CD4-positive, alpha-beta memory T cell (primary cell): ENCODE results near the gene FTCDNL1. TPM values are rescaled to one million over a fixed set of nuclear protein-coding genes. Genes with fewer than 3 reads are reported as not detected.

Experiments used
- CTCF ChIA-PET: fragments of 350-600 bp; sonication (Branson Sonifier 250); formaldehyde crosslinking; loops from one replicate; lab custom pipeline; 2021; ENCODE audit warnings: inconsistent platforms; ENCODE audit not compliant: partially characterized antibody; lab: Charles Lee
- POLR2A ChIA-PET: fragments of 350-600 bp; sonication (Branson Sonifier 250); formaldehyde crosslinking; loops from one replicate; lab custom pipeline; 2021; ENCODE audit not compliant: partially characterized antibody; lab: Charles Lee
- DNase-seq, 5 donors: peaks; one replicate each; pipeline versions ENCODE4 v3.0.0 to v3.0.0-alpha.2; 2020 to 2022; ENCODE audit warnings: mixed read lengths in 1 of 5
- H3K27ac ChIP-seq: one replicate; pipeline ENCODE4 v1.7.0; 2013; ENCODE audit warnings: low read depth, low read length
- H3K27me3 ChIP-seq: 2 replicates; pipeline ENCODE4 v1.7.0; 2013; ENCODE audit warnings: mild to moderate bottlenecking, low read length, moderate library complexity; ENCODE audit not compliant: insufficient read depth
- H3K36me3 ChIP-seq: 2 replicates; pipeline ENCODE4 v1.7.0; 2013; ENCODE audit warnings: mild to moderate bottlenecking, low read length, moderate library complexity; ENCODE audit not compliant: insufficient read depth
- H3K4me1 ChIP-seq: 2 replicates; pipeline ENCODE4 v1.7.0; 2013; ENCODE audit warnings: mild to moderate bottlenecking, low read length, moderate library complexity; ENCODE audit not compliant: insufficient read depth
- H3K4me3 ChIP-seq, 2 donors: one replicate each; pipeline ENCODE4 v1.7.0; 2013; ENCODE audit warnings: low read length in 2 of 2, mild to moderate bottlenecking in 1 of 2
- H3K9me3 ChIP-seq, 2 donors: one replicate each; pipeline ENCODE4 v1.7.0; 2013; ENCODE audit warnings: low read length in 2 of 2, control low read depth in 1 of 2; ENCODE audit not compliant: control insufficient read depth in 1 of 2
- H3K27ac Mint-ChIP-seq, 7 donors: one replicate each; pipeline ENCODE4 v1.8.0; 2020 to 2021; ENCODE audit warnings: mixed read lengths in 7 of 7, mild to moderate bottlenecking in 6 of 7, inconsistent platforms in 3 of 7, moderate library complexity in 3 of 7
- H3K27me3 Mint-ChIP-seq, 2 donors: one replicate each; pipeline ENCODE4 v1.8.0; 2020 to 2021; ENCODE audit warnings: mixed read lengths in 2 of 2
- H3K36me3 Mint-ChIP-seq, 2 donors: one replicate each; pipeline ENCODE4 v1.8.0; 2020 to 2021; ENCODE audit warnings: mixed read lengths in 2 of 2, inconsistent platforms in 1 of 2, mild to moderate bottlenecking in 1 of 2
- H3K4me1 Mint-ChIP-seq, 4 donors: one replicate each; pipeline ENCODE4 v1.8.0; 2020 to 2021; ENCODE audit warnings: mixed read lengths in 4 of 4, mild to moderate bottlenecking in 1 of 4
- H3K4me3 Mint-ChIP-seq, 8 donors: one replicate each; pipeline ENCODE4 v1.8.0; 2020 to 2021; ENCODE audit warnings: mixed read lengths in 8 of 8, mild to moderate bottlenecking in 7 of 8, moderate library complexity in 6 of 8, inconsistent platforms in 3 of 8
- H3K9me3 Mint-ChIP-seq, 8 donors: one replicate each; pipeline ENCODE4 v1.8.0; 2020 to 2021; ENCODE audit warnings: mixed read lengths in 8 of 8, mild to moderate bottlenecking in 5 of 8, inconsistent platforms in 3 of 8, moderate library complexity in 1 of 8
- intact Hi-C: fragments of 100-400 bp; cut with micrococcal nuclease; formaldehyde crosslinking; loops from one replicate; pipeline ENCODE4 v1.15.1; 2023
- polyA plus RNA-seq, 2 donors: library from polyadenylated mRNA; unstranded; fragments of 300-500 nt; fragmentation: Illumina TruSeq; gene quantifications; one replicate each; pipeline ENCODE4 v1.2.3, GENCODE V29; 2021
- total RNA-seq, 2 experiments: library from RNA; stranded (reverse); gene quantifications; one replicate each; pipeline ENCODE4 v1.2.3, GENCODE V29; 2021

Gene FTCDNL1
- total and polyA plus RNA-seq, 4 experiments from 2014 or later = 1.6 to 2.7 (median 2.1) TPM

DNA sequence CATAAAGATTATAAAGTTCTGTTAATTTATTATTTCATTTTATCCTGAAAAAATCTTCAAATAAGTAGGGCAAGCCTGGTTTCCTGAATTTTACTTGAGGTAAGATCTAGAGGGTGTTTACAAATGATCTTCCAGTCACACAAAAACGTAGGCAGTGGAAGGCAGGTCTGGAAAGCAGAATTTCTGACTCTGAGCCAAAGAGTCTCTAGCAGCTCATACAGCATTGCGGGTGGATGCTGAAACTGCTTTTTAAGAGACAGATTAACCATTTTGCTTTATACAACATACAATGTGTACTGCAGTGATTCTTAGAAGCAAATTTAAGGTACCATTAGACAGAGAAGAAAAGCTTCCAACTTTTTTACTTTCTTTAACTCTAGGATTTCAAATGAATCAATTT is 117.0 kb downstream of the FTCDNL1 start:
- H3K4me3 Mint-ChIP-seq = no peak overlapping the region
- intact Hi-C loops = no loop called here
- no peaks in the 10 kb centered on the region for H3K4me1 Mint-ChIP-seq
- Histone ChIP-seq H3K4me1 (no peaks in the 10 kb centered on the region), H3K27ac (no peak overlapping the region), H3K27me3 (peaks cover 4% of the 10 kb centered on the region), H3K4me3 (no peak overlapping the region), H3K36me3 (no peaks in the 10 kb centered on the region), H3K9me3 (no peaks in the 10 kb centered on the region)
- H3K27me3 Mint-ChIP-seq = peaks cover 11 to 18% of the 10 kb centered on the region in 2 donors
- H3K36me3 Mint-ChIP-seq = no peaks in the 10 kb centered on the region
- no peak overlapping the region for H3K27ac Mint-ChIP-seq
- ChIA-PET CTCF (no interaction called here), POLR2A (no interaction called here)
- H3K9me3 Mint-ChIP-seq = no peaks in the 10 kb centered on the region
- DNase-seq = no peak

DNA sequence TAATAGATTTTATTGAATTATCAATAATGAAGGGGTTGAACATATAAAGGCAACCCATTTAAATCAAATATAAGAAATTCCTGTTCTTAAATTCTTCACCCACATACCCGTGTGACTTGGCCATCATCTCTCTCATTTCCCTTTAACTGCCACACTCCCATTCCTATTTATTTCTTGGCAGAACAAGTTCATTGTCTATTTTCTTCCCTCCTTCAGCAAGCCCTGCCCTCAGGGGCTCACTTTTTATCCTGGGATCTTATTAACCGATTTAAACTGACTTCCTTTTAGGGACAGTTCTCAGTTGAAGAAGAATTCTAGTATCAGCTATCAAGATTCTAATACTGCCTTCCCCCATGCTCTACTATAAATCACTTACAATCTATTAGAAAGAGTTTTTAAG is 123.2 kb downstream of the FTCDNL1 start:
- H3K4me1 ChIP-seq = no peaks in the 10 kb centered on the region
- no peaks in the 10 kb centered on the region for H3K9me3 ChIP-seq
- CTCF ChIA-PET = interaction anchor here (3.3 kb wide), 1 partner anchor 12 kb away, joined by 26 read pairs; no protein-coding TSS in a partner anchor
- no peak for DNase-seq
- H3K36me3 ChIP-seq = no peaks in the 10 kb centered on the region
- Mint-ChIP-seq H3K27ac (no peak overlapping the region), H3K4me1 (no peaks in the 10 kb centered on the region), H3K9me3 (peaks cover 0 to 3% (median under 1%) of the 10 kb centered on the region in 8 donors), H3K36me3 (no peaks in the 10 kb centered on the region), H3K27me3 (peaks cover 17 to 21% of the 10 kb centered on the region in 2 donors), H3K4me3 (no peak overlapping the region)
- H3K27me3 ChIP-seq = no peaks in the 10 kb centered on the region
- POLR2A ChIA-PET = no interaction called here
- H3K27ac ChIP-seq = no peak overlapping the region
- no peak overlapping the region for H3K4me3 ChIP-seq
- intact Hi-C loops = no loop called here

DNA sequence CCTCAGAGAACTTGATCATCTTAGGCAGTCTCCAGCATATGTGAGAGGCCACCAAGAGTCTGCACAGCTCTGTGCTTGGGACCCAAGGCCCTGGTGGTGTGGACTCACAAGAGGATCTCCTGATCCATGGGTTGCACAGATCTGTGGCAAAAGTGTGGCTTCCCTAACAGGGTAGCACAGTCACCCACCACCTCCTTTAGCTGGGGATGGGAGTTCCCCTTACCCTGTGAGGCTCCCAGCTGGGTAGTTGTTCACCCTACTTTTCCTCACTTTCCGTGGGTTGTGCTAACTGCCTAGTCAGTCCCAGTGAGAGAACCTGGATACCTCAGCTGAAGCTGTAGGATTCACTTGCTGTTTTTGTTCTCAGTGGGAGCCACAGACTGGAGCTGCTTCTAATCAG is 123.7 kb downstream of the FTCDNL1 start:
- Histone ChIP-seq H3K27me3 (no peaks in the 10 kb centered on the region), H3K4me3 (no peak overlapping the region), H3K9me3 (no peaks in the 10 kb centered on the region), H3K36me3 (no peaks in the 10 kb centered on the region), H3K27ac (no peak overlapping the region), H3K4me1 (no peaks in the 10 kb centered on the region)
- ChIA-PET CTCF (interaction anchor here (3.3 kb wide), 1 partner anchor 12 kb away, joined by 26 read pairs; no protein-coding TSS in a partner anchor), POLR2A (no interaction called here)
- Mint-ChIP-seq H3K27ac (no peak overlapping the region), H3K27me3 (peaks cover 18 to 21% of the 10 kb centered on the region in 2 donors), H3K36me3 (no peaks in the 10 kb centered on the region), H3K4me1 (no peaks in the 10 kb centered on the region), H3K4me3 (no peak overlapping the region), H3K9me3 (peaks cover 0 to 6% (median under 1%) of the 10 kb centered on the region in 8 donors)
- no peak for DNase-seq
- intact Hi-C loops = no loop called here

DNA sequence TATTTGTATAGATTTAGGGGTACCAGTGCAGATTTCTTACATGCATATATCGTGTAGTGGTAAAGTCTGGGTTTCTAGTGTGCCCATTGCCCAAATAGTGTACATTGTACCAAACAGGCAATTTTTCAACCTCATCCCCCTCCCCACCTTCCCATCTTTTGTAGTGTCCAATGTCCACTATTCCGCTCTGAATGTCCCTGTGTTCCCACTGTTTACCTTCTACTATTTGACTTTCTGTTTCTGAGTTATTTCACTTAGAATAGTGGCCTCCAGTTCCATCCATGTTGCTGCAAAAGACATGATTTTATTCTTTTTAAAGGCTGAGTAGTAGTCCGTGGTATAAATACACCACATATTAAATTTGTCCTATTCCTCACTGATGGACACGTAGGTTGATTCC is 132.9 kb downstream of the FTCDNL1 start:
- no peaks in the 10 kb centered on the region for H3K9me3 ChIP-seq
- H3K36me3 ChIP-seq = no peaks in the 10 kb centered on the region
- H3K4me3 ChIP-seq = no peak overlapping the region
- Mint-ChIP-seq H3K27me3 (peaks cover 1 to 2% of the 10 kb centered on the region in 2 donors), H3K4me3 (no peak overlapping the region), H3K9me3 (peaks cover 0 to 7% (median 0%) of the 10 kb centered on the region in 8 donors), H3K27ac (no peak overlapping the region), H3K4me1 (peaks cover 0 to 1% (median 0%) of the 10 kb centered on the region in 4 donors), H3K36me3 (no peaks in the 10 kb centered on the region)
- no peaks in the 10 kb centered on the region for H3K27me3 ChIP-seq
- ChIA-PET CTCF (no interaction called here), POLR2A (no interaction called here)
- DNase-seq = no peak
- intact Hi-C loops = no loop called here
- H3K27ac ChIP-seq = no peak overlapping the region
- H3K4me1 ChIP-seq = no peaks in the 10 kb centered on the region

DNA sequence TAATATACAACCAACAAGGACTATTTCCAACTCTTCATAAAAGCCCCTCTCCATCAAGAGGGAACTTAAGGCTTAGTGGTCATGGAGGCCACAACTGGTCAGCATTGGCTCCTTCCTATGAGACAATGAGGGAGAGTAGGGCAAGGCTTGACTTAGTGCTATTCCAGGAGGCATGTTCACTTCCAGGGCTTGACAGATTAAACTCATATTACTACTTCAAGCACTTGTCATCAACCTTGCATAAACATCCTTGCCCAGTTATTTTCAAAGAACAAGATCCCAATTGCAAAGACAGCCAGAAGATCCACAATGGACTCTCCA is 133.4 kb downstream of the FTCDNL1 start:
- H3K36me3 ChIP-seq = no peaks in the 10 kb centered on the region
- no peak overlapping the region for H3K27ac ChIP-seq
- ChIA-PET CTCF (no interaction called here), POLR2A (no interaction called here)
- peaks cover 0 to 4% (median 0%) of the 10 kb centered on the region in 8 donors for H3K9me3 Mint-ChIP-seq
- no peaks in the 10 kb centered on the region for H3K27me3 ChIP-seq
- peaks cover 4% of the 10 kb centered on the region in 2 donors for H3K27me3 Mint-ChIP-seq
- H3K4me1 Mint-ChIP-seq = peaks cover 0 to 1% (median 0%) of the 10 kb centered on the region in 4 donors
- no peak for DNase-seq
- no peak overlapping the region for H3K4me3 Mint-ChIP-seq
- H3K36me3 Mint-ChIP-seq = no peaks in the 10 kb centered on the region
- H3K4me1 ChIP-seq = no peaks in the 10 kb centered on the region
- H3K9me3 ChIP-seq = no peaks in the 10 kb centered on the region
- intact Hi-C loops = no loop called here
- H3K27ac Mint-ChIP-seq = no peak overlapping the region
- no peak overlapping the region for H3K4me3 ChIP-seq

DNA sequence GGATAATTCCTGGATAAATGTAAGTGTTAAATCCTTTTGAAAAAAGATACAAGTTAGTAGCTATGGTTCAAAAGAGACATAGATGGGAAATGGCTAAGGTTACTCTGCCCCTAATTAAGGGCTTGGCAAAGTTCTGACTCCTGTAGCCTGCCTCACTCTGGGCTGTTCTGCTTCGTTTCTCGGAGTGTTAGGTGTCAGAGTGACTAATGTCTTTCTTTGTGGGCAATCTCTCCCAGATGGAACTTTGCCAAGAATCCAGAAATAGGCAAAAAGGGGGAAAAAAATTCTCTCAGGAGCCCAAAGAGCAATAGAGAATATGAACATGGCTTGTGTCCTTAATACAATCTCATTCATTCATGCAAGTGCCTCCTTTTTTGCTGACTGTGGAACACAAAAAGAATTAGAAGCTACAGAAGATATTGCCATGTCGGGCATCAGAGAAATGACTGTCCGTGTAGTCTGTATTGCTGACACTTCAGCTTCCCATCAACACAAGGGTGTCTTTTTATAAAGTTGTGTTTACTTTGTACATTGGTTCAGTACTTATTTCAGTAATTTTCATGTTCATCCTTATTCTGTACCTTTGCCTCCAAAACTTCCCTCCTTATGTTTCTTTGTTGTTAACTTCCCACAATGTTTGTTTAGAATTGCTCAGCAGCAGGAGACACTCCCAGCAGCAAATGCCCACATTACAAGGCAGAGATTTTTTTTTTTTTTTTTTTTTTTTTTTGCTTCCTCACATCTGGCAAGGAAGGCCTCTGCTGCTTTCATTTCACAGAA is 134.0 kb downstream of the FTCDNL1 start:
- Mint-ChIP-seq H3K9me3 (peaks cover 0 to 3% (median 0%) of the 10 kb centered on the region in 8 donors), H3K27me3 (peaks cover 3 to 4% of the 10 kb centered on the region in 2 donors), H3K4me1 (peaks cover 0 to 1% (median 0%) of the 10 kb centered on the region in 4 donors), H3K4me3 (no peak overlapping the region), H3K27ac (no peak overlapping the region), H3K36me3 (no peaks in the 10 kb centered on the region)
- ChIA-PET POLR2A (no interaction called here), CTCF (interaction anchor here (0.7 kb wide), 1 partner anchor 19 kb away, joined by 3 read pairs; no protein-coding TSS in a partner anchor)
- Histone ChIP-seq H3K36me3 (no peaks in the 10 kb centered on the region), H3K27me3 (no peaks in the 10 kb centered on the region), H3K4me1 (no peaks in the 10 kb centered on the region), H3K27ac (no peak overlapping the region), H3K9me3 (no peaks in the 10 kb centered on the region), H3K4me3 (no peak overlapping the region)
- intact Hi-C loops = no loop called here
- DNase-seq = no peak

DNA sequence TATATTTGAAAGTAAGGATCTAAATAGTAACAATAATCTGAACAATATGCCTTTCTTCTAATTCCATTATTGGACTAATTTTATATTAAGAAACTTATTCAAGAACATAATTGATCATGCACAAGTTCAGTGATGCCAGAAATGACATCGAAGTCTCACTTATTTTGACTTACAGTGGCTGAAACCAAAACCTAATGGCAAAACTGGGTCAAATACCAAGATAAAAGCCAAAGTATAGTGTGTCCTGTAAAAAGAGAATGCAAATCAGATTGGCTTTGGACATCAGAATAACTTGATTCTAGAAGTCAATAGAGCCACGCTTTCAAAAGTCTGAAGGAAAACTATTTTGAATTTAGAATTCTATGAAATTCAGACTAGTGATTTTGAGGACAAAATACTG is 137.2 kb downstream of the FTCDNL1 start:
- DNase-seq = no peak
- Mint-ChIP-seq H3K4me3 (no peak overlapping the region), H3K27me3 (peaks cover 4 to 11% of the 10 kb centered on the region in 2 donors), H3K4me1 (peaks cover 0 to 1% (median 0%) of the 10 kb centered on the region in 4 donors), H3K36me3 (no peaks in the 10 kb centered on the region), H3K27ac (no peak overlapping the region), H3K9me3 (peaks cover 0 to 3% (median 0%) of the 10 kb centered on the region in 8 donors)
- H3K27me3 ChIP-seq = no peaks in the 10 kb centered on the region
- no peaks in the 10 kb centered on the region for H3K9me3 ChIP-seq
- intact Hi-C loops = no loop called here
- H3K36me3 ChIP-seq = no peaks in the 10 kb centered on the region
- no peak overlapping the region for H3K4me3 ChIP-seq
- ChIA-PET CTCF (no interaction called here), POLR2A (no interaction called here)
- H3K27ac ChIP-seq = no peak overlapping the region
- H3K4me1 ChIP-seq = no peaks in the 10 kb centered on the region
